ENCODE results near the gene AMER1.
A peak's percentile ranks its signal among the peaks of the same experiment; 100 is the strongest.
"Not testable (repeated sequence)": the region's sequence is repeated elsewhere in the genome, so short reads cannot be mapped to it uniquely, and the experiment has no call there.

AMER1 gene

GRCh38 chrX:64205441-64205734 is at the start of gene AMER1:
Gene AMER1 (minus strand): TSS chrX:64205708. CDS start chrX:64193286, 12,422 bp downstream.
- no peak for DNase-seq (ENCODE audit: low read depth)

GRCh38 chrX:64230123-64230970 is 24.8 kb upstream of the AMER1 start, which contains the start of gene ASB12:
Gene ASB12 (minus strand): TSS chrX:64230607. CDS start chrX:64225650, 4,957 bp downstream.
- no peak for DNase-seq (ENCODE audit: low read depth)

GRCh38 chrX:64229154-64229553 is 23.6 kb upstream of the AMER1 start:
- DNase-seq (ENCODE audit: low read depth): no peak

GRCh38 chrX:64218023-64218422 is 12.5 kb upstream of the AMER1 start:
- DNase-seq (ENCODE audit: low read depth): no peak

GRCh38 chrX:64213989-64214388 is 8.5 kb upstream of the AMER1 start:
- not testable (repeated sequence) for DNase-seq (ENCODE audit: low read depth)

- no peak for DNase-seq (ENCODE audit: low read depth)
Observed at GRCh38 chrX:64206556-64207162, 1.2 kb upstream of the AMER1 start.

GRCh38 chrX:64205735-64206501 is 410 bp upstream of the AMER1 start:
- DNase-seq (ENCODE audit: low read depth): peak; percentile 73

GRCh38 chrX:64204701-64205440 is 637 bp downstream of the AMER1 start:
- no peak for DNase-seq (ENCODE audit: low read depth)

GRCh38 chrX:64204252-64204651 is 1.3 kb downstream of the AMER1 start:
- DNase-seq (ENCODE audit: low read depth): no peak

- no peak for DNase-seq (ENCODE audit: low read depth)
Observed at GRCh38 chrX:64202808-64203325, 2.6 kb downstream of the AMER1 start.

- no peak for DNase-seq (ENCODE audit: low read depth)
Observed at GRCh38 chrX:64198036-64198435, 7.5 kb downstream of the AMER1 start.

GRCh38 chrX:64196606-64197005 is 8.9 kb downstream of the AMER1 start:
- DNase-seq (ENCODE audit: low read depth): no peak

- no peak for DNase-seq (ENCODE audit: low read depth)
Observed at GRCh38 chrX:64195862-64196261, 9.6 kb downstream of the AMER1 start.

GRCh38 chrX:64192673-64193072 is 12.8 kb downstream of the AMER1 start:
- DNase-seq (ENCODE audit: low read depth): no peak

GRCh38 chrX:64192040-64192439 is 13.5 kb downstream of the AMER1 start:
- DNase-seq (ENCODE audit: low read depth): no peak

GRCh38 chrX:64191281-64192010 is 14.1 kb downstream of the AMER1 start:
- DNase-seq (ENCODE audit: low read depth): no peak

GRCh38 chrX:64190136-64190740 is 15.3 kb downstream of the AMER1 start:
- DNase-seq (ENCODE audit: low read depth): no peak

- no peak for DNase-seq (ENCODE audit: low read depth)
Observed at GRCh38 chrX:64188901-64189300, 16.6 kb downstream of the AMER1 start.

GRCh38 chrX:64187762-64188150 is 17.8 kb downstream of the AMER1 start:
- DNase-seq (ENCODE audit: low read depth): no peak

GRCh38 chrX:64186974-64187761 is 18.3 kb downstream of the AMER1 start:
- DNase-seq (ENCODE audit: low read depth): no peak

All from stimulated activated CD8-positive, alpha-beta memory T cell treated with anti-CD3 and anti-CD28 coated beads, Interleukin-12 subunit alpha, Interleukin-12 subunit beta, amount 100 ng/mL, for 1 hour (primary cell).